Fibroblast of skin of left quadriceps (primary cell): ENCODE data around the gene MACF1.

Source experiments
- DNase-seq, 2 experiments: peaks; one replicate each; pipeline ENCODE4 v3.0.0-alpha.2; 2013; ENCODE audit warnings: low read depth in 2 of 2

The MACF1 gene

DNA sequence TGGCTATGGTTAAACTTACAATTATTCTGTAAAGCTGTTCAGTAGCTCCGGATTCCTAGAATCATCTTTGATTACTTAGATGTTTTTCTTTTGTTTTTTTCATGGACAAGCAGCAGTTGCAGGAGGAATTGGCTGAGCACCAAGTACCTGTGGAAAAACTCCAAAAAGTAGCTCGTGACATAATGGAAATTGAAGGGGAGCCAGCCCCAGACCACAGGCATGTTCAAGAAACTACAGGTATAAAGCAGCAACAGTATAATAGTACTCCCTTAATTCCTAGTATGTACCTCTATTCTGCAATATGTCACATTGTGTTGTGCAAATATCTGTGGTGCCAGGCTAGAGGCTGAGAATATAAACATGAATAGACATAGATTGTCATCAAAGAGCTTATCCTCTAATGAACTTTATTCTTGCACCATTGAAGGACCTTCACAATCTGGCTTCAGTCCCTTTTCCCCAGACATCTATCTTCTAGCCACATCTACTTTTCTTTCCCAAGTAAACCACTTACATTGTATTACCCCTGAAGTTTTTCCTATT is 154.6 kb downstream of the MACF1 start:
- no peak for DNase-seq

GRCh38 chr1:39360731-39361130 is 156.2 kb downstream of the MACF1 start:
- DNase-seq = no peak

DNA sequence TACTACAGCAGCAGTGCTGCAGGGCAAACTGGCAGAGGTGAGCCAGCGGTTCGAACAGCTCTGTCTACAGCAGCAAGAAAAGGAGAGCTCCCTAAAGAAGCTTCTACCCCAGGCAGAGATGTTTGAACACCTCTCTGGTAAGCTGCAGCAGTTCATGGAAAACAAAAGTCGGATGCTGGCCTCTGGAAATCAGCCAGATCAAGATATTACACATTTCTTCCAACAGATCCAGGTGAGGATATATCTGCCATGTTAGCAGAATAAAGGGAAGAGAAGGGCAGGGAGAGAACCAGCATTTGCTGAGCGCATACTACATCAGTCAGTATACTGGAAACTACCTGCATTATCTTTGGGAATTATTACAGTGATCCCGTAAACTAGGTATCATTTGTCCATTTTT is 157.0 kb downstream of the MACF1 start:
- DNase-seq = no peak

GRCh38 chr1:39363267-39363666 is 158.8 kb downstream of the MACF1 start:
- DNase-seq = no peak

DNA sequence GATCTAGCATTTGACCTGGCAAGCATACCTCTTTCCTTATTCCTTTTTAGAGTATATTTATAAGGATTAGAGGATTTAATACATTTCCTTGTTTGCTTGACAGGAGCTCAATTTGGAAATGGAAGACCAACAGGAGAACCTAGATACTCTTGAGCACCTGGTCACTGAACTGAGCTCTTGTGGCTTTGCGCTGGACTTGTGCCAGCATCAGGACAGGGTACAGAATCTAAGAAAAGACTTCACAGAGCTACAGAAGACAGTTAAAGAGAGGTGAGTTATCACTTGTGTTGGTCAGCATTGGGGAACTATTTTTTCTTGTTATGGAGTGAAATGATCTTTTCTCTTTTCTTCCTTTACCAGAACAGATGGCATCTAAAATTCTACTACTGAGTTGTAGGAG is 163.6 kb downstream of the MACF1 start:
- no peak for DNase-seq

GRCh38 chr1:39369565-39369964 is 165.1 kb downstream of the MACF1 start:
- no peak for DNase-seq

GRCh38 chr1:39370602-39371001 is 166.1 kb downstream of the MACF1 start:
- DNase-seq = no peak

- no peak for DNase-seq
Observed at GRCh38 chr1:39372105-39372504, 167.6 kb downstream of the MACF1 start.

DNA sequence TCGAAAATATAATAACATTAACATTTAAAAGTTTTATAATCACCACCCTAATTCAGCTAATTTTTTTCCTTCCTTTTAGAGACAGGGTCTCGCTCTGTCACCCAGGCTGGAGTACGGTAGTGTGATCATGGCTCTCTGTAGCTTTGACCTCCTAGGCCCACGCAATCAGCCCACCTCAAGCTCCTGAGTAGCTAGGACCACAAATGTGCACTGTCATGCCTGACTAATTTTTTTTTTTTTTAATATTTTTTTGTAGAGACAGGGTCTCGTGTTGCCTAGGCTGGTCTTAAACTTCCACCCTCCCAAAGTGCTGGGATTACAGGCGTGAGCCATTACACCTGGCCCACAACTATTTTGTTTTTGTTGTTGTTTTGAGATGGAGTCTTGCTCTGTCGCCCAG is 172.2 kb downstream of the MACF1 start:
- DNase-seq = no peak

- DNase-seq = no peak
Observed at GRCh38 chr1:39378377-39378776, 173.9 kb downstream of the MACF1 start.

DNA sequence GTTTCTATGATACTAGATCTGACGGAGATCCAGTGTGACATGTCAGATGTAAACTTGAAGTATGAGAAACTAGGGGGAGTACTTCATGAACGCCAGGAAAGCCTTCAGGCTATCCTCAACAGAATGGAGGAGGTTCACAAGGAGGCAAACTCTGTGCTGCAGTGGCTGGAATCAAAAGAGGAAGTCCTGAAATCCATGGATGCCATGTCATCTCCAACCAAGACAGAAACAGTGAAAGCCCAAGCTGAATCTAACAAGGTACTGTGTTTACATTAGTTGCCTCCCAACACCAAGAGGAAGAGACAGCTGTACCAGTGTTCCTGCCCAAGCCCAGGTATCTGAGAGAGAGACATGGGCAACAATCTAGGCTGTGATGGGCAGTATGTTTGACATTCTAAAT is 174.7 kb downstream of the MACF1 start:
- no peak for DNase-seq

DNA sequence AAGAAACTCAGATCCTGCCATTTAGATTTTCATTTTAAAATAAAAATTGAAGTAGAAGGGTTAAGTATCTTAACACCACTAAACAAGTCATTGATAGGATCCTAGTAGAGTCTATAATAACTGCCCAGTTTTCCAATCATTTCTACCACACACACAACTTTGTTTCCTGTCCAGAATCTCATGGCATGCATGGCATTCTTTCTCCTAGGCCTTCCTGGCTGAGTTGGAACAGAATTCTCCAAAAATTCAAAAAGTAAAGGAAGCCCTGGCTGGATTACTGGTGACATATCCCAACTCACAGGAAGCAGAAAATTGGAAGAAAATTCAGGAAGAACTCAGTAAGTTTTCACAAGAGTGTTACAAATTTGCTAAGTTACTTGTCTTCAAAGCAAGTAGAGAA is 175.5 kb downstream of the MACF1 start:
- DNase-seq = no peak

DNA sequence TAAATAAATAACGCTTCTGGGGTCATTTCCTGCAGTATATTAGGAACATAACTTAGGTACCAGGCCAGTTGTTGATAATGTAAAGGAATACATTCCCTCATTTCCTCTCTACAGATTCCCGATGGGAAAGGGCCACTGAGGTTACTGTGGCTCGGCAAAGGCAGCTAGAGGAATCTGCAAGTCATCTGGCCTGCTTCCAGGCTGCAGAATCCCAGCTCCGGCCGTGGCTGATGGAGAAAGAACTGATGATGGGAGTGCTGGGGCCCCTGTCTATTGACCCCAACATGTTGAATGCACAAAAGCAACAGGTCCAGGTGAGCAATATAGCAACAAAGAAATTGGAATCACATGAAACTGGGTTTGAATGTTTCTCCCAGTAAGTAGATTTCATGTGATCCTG is 177.3 kb downstream of the MACF1 start:
- no peak for DNase-seq

- DNase-seq = no peak
Observed at GRCh38 chr1:39384305-39384704, 179.8 kb downstream of the MACF1 start.

GRCh38 chr1:39385067-39385988 is 180.8 kb downstream of the MACF1 start:
- DNase-seq = no peak

GRCh38 chr1:39386997-39387396 is 182.5 kb downstream of the MACF1 start:
- DNase-seq = no peak

DNA sequence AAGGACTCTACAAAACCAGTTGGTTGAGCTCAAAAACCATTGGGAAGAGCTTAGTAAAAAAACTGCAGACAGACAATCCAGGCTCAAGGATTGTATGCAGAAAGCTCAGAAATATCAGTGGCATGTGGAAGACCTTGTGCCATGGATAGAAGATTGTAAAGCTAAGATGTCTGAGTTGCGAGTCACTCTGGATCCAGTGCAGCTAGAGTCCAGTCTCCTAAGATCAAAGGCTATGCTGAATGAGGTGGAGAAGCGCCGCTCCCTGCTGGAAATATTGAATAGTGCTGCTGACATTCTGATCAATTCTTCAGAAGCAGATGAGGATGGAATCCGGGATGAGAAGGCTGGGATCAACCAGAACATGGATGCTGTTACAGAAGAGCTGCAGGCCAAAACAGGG is 183.0 kb downstream of the MACF1 start:
- DNase-seq = peak; percentile 67 to 74

DNA sequence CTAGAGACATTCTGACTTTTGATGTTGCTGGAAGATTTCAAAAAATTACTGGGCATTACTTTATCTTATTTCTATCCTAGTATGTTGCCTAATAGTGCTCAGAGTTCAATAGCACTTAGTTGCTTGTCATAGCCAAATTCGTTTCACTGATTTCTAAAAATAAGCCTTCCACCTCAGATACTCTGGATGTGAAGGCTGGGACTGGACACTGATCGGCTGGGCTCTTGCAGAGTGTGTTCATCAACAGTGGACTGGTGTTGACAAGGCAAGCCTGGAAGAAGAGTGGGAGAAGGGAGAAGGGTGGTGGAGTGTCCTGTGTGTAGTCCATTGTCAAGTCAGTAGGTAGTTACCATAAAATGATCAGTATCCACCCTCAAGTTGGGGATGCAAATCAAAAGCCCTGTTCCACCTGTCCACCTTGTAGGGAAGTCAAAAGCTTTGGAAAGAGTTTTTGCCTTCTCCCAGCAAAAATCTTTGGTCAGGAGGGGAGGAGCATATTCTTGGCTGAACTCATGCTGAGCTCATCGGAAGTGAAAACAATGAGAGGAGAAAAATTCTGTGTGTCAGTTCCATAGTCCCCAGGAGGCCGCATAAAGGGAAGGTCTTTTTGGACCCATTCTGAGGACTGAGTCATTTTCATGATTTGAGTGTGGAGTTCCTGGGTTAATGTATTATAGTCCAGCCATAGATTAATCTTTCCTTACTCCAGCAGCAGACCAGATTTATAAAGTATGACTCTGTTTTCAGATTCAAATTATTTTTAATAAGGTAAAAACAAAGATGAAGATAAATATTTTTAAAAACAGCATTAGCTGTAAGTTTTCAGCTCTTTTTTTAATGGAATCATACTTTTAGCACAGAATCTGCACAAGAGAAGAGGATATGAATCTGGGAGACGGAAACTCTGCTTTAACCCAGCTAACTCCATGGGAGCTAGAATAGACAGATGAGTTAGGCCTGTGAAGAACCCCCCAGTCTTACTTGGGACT is 187.5 kb downstream of the MACF1 start:
- DNase-seq = peak; percentile 67 to 71

DNA sequence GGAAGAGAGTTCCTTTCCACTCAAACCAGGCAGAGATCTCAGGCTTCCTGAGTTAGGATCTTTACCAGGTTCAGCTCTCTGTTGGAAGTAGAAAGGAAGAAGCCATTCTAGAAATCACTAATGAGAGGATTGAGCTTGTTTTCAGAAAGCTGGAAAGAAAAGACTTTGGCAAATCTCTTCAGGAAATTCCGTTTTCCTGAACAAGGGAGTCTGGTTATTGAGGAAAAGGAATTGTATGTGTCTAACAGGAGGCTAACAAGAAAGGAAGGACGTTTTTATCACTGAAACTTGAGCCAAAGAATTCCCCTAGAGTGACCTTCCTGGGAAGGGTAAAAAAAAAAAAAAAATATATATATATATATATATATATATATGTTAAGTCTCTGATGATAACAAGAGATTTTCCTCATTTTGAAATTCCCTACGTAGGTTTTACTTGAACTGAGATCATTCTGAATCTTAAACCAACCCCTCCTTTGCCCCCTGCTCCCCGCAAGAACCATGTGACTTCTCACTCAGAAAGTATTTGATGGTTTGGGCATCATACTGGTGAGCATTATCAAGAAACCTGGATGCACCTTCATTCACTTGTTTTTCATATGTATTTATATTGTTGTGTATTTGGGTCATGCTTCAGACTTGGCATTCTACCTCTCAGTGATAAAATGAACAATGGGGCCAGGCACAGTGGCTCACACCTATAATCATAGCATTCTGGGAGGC is 188.5 kb downstream of the MACF1 start:
- no peak for DNase-seq

DNA sequence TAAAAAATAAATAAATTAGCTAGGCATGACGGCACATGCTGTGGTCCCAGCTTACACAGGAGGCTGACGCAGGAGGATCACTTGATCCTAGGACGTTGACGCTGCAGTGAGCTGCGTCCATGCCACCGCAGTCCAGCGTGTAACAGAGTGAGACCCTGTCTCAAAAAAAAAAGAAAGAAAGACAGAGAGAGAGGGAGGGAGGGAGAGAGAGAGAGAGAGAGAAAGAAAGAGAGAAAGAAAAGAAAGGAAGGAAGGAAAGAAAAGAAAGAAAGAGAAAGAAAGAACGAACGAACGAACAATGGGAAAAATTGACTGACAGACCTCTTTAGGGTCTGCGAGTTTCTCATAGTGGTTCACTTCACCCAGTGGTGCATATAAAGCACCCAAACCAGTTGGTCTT is 189.2 kb downstream of the MACF1 start:
- no peak for DNase-seq

- DNase-seq = no peak
Observed at GRCh38 chr1:39394059-39394458, 189.6 kb downstream of the MACF1 start.

GRCh38 chr1:39394598-39394997 is 190.1 kb downstream of the MACF1 start:
- no peak for DNase-seq
